Naive thymus-derived CD4-positive, alpha-beta T cell (primary cell): Measurements from ENCODE around the gene RNGTT. TPM values are rescaled to one million over a fixed set of nuclear protein-coding genes. Genes with fewer than 3 reads are reported as not detected.
A peak's percentile ranks its signal among the peaks of the same experiment; 100 is the strongest.

Source experiments
- ATAC-seq: fragments of 150-1000 bp; cut with Tn5 transposase; 2 replicates; pipeline ENCODE4 v1.10.0; 2021; ENCODE audit warnings: mild to moderate bottlenecking, moderate library complexity
- CTCF ChIA-PET: fragments of 350-600 bp; sonication (Branson Sonifier 250); formaldehyde crosslinking; loops from one replicate; lab custom pipeline; 2021; ENCODE audit warnings: antibody characterized with exemption; lab: Charles Lee
- POLR2A ChIA-PET: fragments of 350-600 bp; sonication (Branson Sonifier 250); formaldehyde crosslinking; loops from one replicate; lab custom pipeline; 2021; ENCODE audit warnings: antibody characterized with exemption, inconsistent platforms; lab: Charles Lee
- DNase-seq, 9 donors: peaks; one replicate each; pipeline versions ENCODE4 v3.0.0 to v3.0.0-alpha.2; 2020 to 2022; ENCODE audit warnings: mixed read lengths in 1 of 9
- H3K27ac ChIP-seq: one replicate; pipeline ENCODE4 v1.7.0; 2013; ENCODE audit warnings: mild to moderate bottlenecking, low read depth, low read length, moderate library complexity
- H3K27me3 ChIP-seq, 2 donors: one replicate each; pipeline ENCODE4 v1.7.0; 2013; ENCODE audit warnings: low read length in 2 of 2, mild to moderate bottlenecking in 2 of 2, moderate library complexity in 2 of 2; ENCODE audit not compliant: control insufficient read depth in 2 of 2, insufficient read depth in 2 of 2
- H3K36me3 ChIP-seq, 3 experiments: 1 replicate in 2 of 3; 2 replicates in 1 of 3; pipeline ENCODE4 v1.7.0; 2013; ENCODE audit warnings: low read length in 3 of 3, mild to moderate bottlenecking in 3 of 3, moderate library complexity in 1 of 3; ENCODE audit not compliant: insufficient read depth in 3 of 3, control insufficient read depth in 2 of 3
- H3K4me1 ChIP-seq, 2 donors: one replicate each; pipeline ENCODE4 v1.7.0; 2013; ENCODE audit warnings: low read length in 2 of 2, mild to moderate bottlenecking in 2 of 2, moderate library complexity in 1 of 2; ENCODE audit not compliant: control insufficient read depth in 2 of 2, insufficient read depth in 2 of 2
- H3K4me3 ChIP-seq: 2 replicates; pipeline ENCODE4 v1.7.0; 2013; ENCODE audit warnings: mild to moderate bottlenecking, low read length
- H3K9me3 ChIP-seq, 3 experiments: 1 replicate in 2 of 3; 2 replicates in 1 of 3; pipeline ENCODE4 v1.7.0; 2013; ENCODE audit warnings: low read length in 3 of 3; ENCODE audit not compliant: control insufficient read depth in 2 of 3
- H3K27ac Mint-ChIP-seq, 9 donors: one replicate each; pipeline ENCODE4 v1.8.0; 2020 to 2022; ENCODE audit warnings: mixed read lengths in 9 of 9, mild to moderate bottlenecking in 8 of 9, moderate library complexity in 5 of 9, inconsistent platforms in 2 of 9
- H3K27me3 Mint-ChIP-seq, 5 donors: one replicate each; pipeline ENCODE4 v1.8.0; 2021 to 2022; ENCODE audit warnings: mixed read lengths in 5 of 5, mild to moderate bottlenecking in 1 of 5
- H3K36me3 Mint-ChIP-seq, 5 donors: one replicate each; pipeline ENCODE4 v1.8.0; 2020 to 2022; ENCODE audit warnings: mixed read lengths in 5 of 5, mild to moderate bottlenecking in 3 of 5, inconsistent platforms in 1 of 5
- H3K4me1 Mint-ChIP-seq, 7 donors: one replicate each; pipeline ENCODE4 v1.8.0; 2020 to 2022; ENCODE audit warnings: mixed read lengths in 7 of 7, mild to moderate bottlenecking in 3 of 7, inconsistent platforms in 1 of 7
- H3K4me3 Mint-ChIP-seq, 10 donors: one replicate each; pipeline ENCODE4 v1.8.0; 2020 to 2022; ENCODE audit warnings: mild to moderate bottlenecking in 10 of 10, mixed read lengths in 10 of 10, moderate library complexity in 6 of 10, inconsistent platforms in 2 of 10
- H3K9me3 Mint-ChIP-seq, 11 donors: one replicate each; pipeline ENCODE4 v1.8.0; 2020 to 2022; ENCODE audit warnings: mixed read lengths in 11 of 11, mild to moderate bottlenecking in 4 of 11, inconsistent platforms in 1 of 11, moderate library complexity in 1 of 11
- intact Hi-C, 2 donors: fragments of 100-400 bp; cut with micrococcal nuclease; formaldehyde crosslinking; loops; one replicate each; pipeline ENCODE4 v1.15.1; 2023
- polyA plus RNA-seq, 2 donors: library from polyadenylated mRNA; unstranded; fragments of 300-500 nt; fragmentation: Illumina TruSeq; gene quantifications; one replicate each; pipeline ENCODE4 v1.2.3, GENCODE V29; 2021
- total RNA-seq, 6 experiments: library from RNA in 5 of 6; stranded (reverse) in 5 of 6; gene quantifications; 1 replicate in 5 of 6; 2 replicates in 1 of 6; pipeline ENCODE4 v1.2.3 and lab custom pipeline; 2021 to 2026

The RNGTT gene
- total and polyA plus RNA-seq, 7 experiments from 2014 or later = 15.4 to 26.5 (median 19.3) TPM

- ChIA-PET CTCF (no interaction called here), POLR2A (interaction anchor here (2.3 kb wide), 1 partner anchor 77 kb away, joined by 5 read pairs; no protein-coding TSS in a partner anchor)
- Histone ChIP-seq H3K27ac (no peak overlapping the region), H3K36me3 (no peaks in the 10 kb centered on the region), H3K27me3 (no peaks in the 10 kb centered on the region), H3K4me3 (no peak overlapping the region), H3K9me3 (no peaks in the 10 kb centered on the region), H3K4me1 (no peaks in the 10 kb centered on the region)
- Mint-ChIP-seq H3K4me1 (peaks cover 4 to 17% (median 14%) of the 10 kb centered on the region in 7 donors), H3K27ac (peak overlapping the region in 1 of 9 donors; percentile 30), H3K36me3 (no peaks in the 10 kb centered on the region), H3K9me3 (no peaks in the 10 kb centered on the region), H3K27me3 (peaks cover 0 to 8% (median 0%) of the 10 kb centered on the region in 5 donors), H3K4me3 (peak overlapping the region in 7 of 10 donors; percentile 20 to 57 (median 39))
- intact Hi-C loops = no loop called here
- DNase-seq (peak in 1 of 9 donors; percentile 16), ATAC-seq (no peak)
Observed at GRCh38 chr6:89008001-89008814, 44.8 kb upstream of the RNGTT start.

- peak overlapping the region in 6 of 10 donors; percentile 7 to 57 (median 42) for H3K4me3 Mint-ChIP-seq
- H3K4me1 Mint-ChIP-seq = peaks cover 4 to 17% (median 14%) of the 10 kb centered on the region in 7 donors
Observed at GRCh38 chr6:89007209-89008000, 44.0 kb upstream of the RNGTT start.

GRCh38 chr6:89002523-89002922 lies 39.1 kb upstream of the RNGTT start:
- peaks cover 0 to 18% (median 4%) of the 10 kb centered on the region in 5 donors for H3K27me3 Mint-ChIP-seq
- ChIA-PET POLR2A (no interaction called here), CTCF (interaction anchor here (0.6 kb wide), 1 partner anchor 1254 kb away, joined by 5 read pairs; no protein-coding TSS in a partner anchor)
- Histone ChIP-seq H3K36me3 (no peaks in the 10 kb centered on the region), H3K4me1 (no peaks in the 10 kb centered on the region), H3K9me3 (no peaks in the 10 kb centered on the region), H3K27ac (no peak overlapping the region), H3K27me3 (no peaks in the 10 kb centered on the region), H3K4me3 (no peak overlapping the region)
- no peaks in the 10 kb centered on the region for H3K9me3 Mint-ChIP-seq
- H3K4me1 Mint-ChIP-seq = peaks cover 0 to 9% (median 3%) of the 10 kb centered on the region in 7 donors
- no peak overlapping the region for H3K4me3 Mint-ChIP-seq
- no peaks in the 10 kb centered on the region for H3K36me3 Mint-ChIP-seq
- no peak for DNase-seq
- intact Hi-C loops = no loop called here
- peak overlapping the region in 1 of 9 donors; percentile 46 for H3K27ac Mint-ChIP-seq
- no peak for ATAC-seq

More at GRCh38 chr6:89007209-89008000, 44.0 kb upstream of the RNGTT start:
- Mint-ChIP-seq H3K27ac (peak overlapping the region in 1 of 9 donors; percentile 61), H3K36me3 (no peaks in the 10 kb centered on the region), H3K27me3 (peaks cover 0 to 8% (median 0%) of the 10 kb centered on the region in 5 donors), H3K9me3 (no peaks in the 10 kb centered on the region)
- DNase-seq = peak in 2 of 9 donors; percentile 9 to 19
- CTCF ChIA-PET = interaction anchor here (0.6 kb wide), 1 partner anchor 601 kb away, joined by 3 read pairs; no protein-coding TSS in a partner anchor
- intact Hi-C loops = no loop called here
- no peak for ATAC-seq
- no peaks in the 10 kb centered on the region for H3K4me1 ChIP-seq
- no peak overlapping the region for H3K27ac ChIP-seq
- no peaks in the 10 kb centered on the region for H3K9me3 ChIP-seq
- no peaks in the 10 kb centered on the region for H3K27me3 ChIP-seq
- POLR2A ChIA-PET = interaction anchor here (2.3 kb wide), 1 partner anchor 78 kb away, joined by 5 read pairs; no protein-coding TSS in a partner anchor
- H3K36me3 ChIP-seq = no peaks in the 10 kb centered on the region
- H3K4me3 ChIP-seq = no peak overlapping the region

GRCh38 chr6:88997327-88997726 lies 33.9 kb upstream of the RNGTT start:
- Histone ChIP-seq H3K4me3 (no peak overlapping the region), H3K36me3 (no peaks in the 10 kb centered on the region), H3K27ac (no peak overlapping the region), H3K9me3 (no peaks in the 10 kb centered on the region), H3K4me1 (no peaks in the 10 kb centered on the region), H3K27me3 (no peaks in the 10 kb centered on the region)
- Mint-ChIP-seq H3K27ac (no peak overlapping the region), H3K4me3 (no peak overlapping the region), H3K27me3 (peaks cover 0 to 12% (median 0%) of the 10 kb centered on the region in 5 donors), H3K9me3 (no peaks in the 10 kb centered on the region), H3K36me3 (no peaks in the 10 kb centered on the region), H3K4me1 (peaks cover 0 to 3% (median 0%) of the 10 kb centered on the region in 7 donors)
- intact Hi-C loops = no loop called here
- ChIA-PET POLR2A (no interaction called here), CTCF (no interaction called here)
- ATAC-seq = no peak
- no peak for DNase-seq

- POLR2A ChIA-PET = no interaction called here
- H3K27ac Mint-ChIP-seq = no peak overlapping the region
- intact Hi-C loops = no loop called here
- Histone ChIP-seq H3K9me3 (no peaks in the 10 kb centered on the region), H3K27ac (no peak overlapping the region), H3K4me1 (no peaks in the 10 kb centered on the region), H3K4me3 (no peak overlapping the region), H3K27me3 (no peaks in the 10 kb centered on the region), H3K36me3 (no peaks in the 10 kb centered on the region)
- CTCF ChIA-PET = interaction anchor here (3.1 kb wide), 1 partner anchor 10 kb away, joined by 11 read pairs; no protein-coding TSS in a partner anchor
- H3K27me3 Mint-ChIP-seq = peaks cover 0 to 2% (median 0%) of the 10 kb centered on the region in 5 donors
- ATAC-seq (no peak), DNase-seq (no peak)
- no peaks in the 10 kb centered on the region for H3K9me3 Mint-ChIP-seq
- H3K36me3 Mint-ChIP-seq = no peaks in the 10 kb centered on the region
- peaks cover 0 to 7% (median 0%) of the 10 kb centered on the region in 7 donors for H3K4me1 Mint-ChIP-seq
- no peak overlapping the region for H3K4me3 Mint-ChIP-seq
Observed at GRCh38 chr6:88992741-88993552, 29.5 kb upstream of the RNGTT start.

GRCh38 chr6:88989215-88989614 lies 25.8 kb upstream of the RNGTT start:
- Histone ChIP-seq H3K36me3 (no peaks in the 10 kb centered on the region), H3K4me1 (no peaks in the 10 kb centered on the region), H3K27me3 (no peaks in the 10 kb centered on the region), H3K4me3 (no peak overlapping the region), H3K9me3 (no peaks in the 10 kb centered on the region), H3K27ac (no peak overlapping the region)
- DNase-seq (no peak), ATAC-seq (no peak)
- no peaks in the 10 kb centered on the region for H3K36me3 Mint-ChIP-seq
- POLR2A ChIA-PET = interaction anchor here (0.8 kb wide), 2 partner anchors 90 to 91 kb away, joined by 3 to 5 read pairs; partner anchors contain the start of gene PNRC1
- H3K9me3 Mint-ChIP-seq = no peaks in the 10 kb centered on the region
- CTCF ChIA-PET = no interaction called here
- peaks cover 0 to 7% (median 0%) of the 10 kb centered on the region in 7 donors for H3K4me1 Mint-ChIP-seq
- intact Hi-C loops = no loop called here
- peaks cover 0 to 2% (median 0%) of the 10 kb centered on the region in 5 donors for H3K27me3 Mint-ChIP-seq
- H3K4me3 Mint-ChIP-seq = no peak overlapping the region
- no peak overlapping the region for H3K27ac Mint-ChIP-seq
